Mesendoderm (in vitro differentiated cells): ENCODE measurements around the gene MSTO1.
"Not testable (repeated sequence)": the region's sequence is repeated elsewhere in the genome, so short reads cannot be mapped to it uniquely, and the experiment has no call there.

Experiments used
- DNase-seq: peaks from one replicate; pipeline ENCODE4 v3.0.0; 2013
- H2AK5ac ChIP-seq: 2 replicates; pipeline ENCODE4 v1.6.1; 2013; ENCODE audit warnings: low read length, inconsistent platforms
- H2BK120ac ChIP-seq: 2 replicates; pipeline ENCODE4 v1.6.1; 2013; ENCODE audit warnings: low read depth, mild to moderate bottlenecking, low read length, moderate library complexity, mixed read lengths
- H2BK15ac ChIP-seq: replicated peaks from 2 replicates; pipeline ENCODE4 v1.6.1; 2013; ENCODE audit warnings: low read depth, mild to moderate bottlenecking, moderate library complexity
- H2BK5ac ChIP-seq: 2 replicates; pipeline ENCODE4 v1.6.1; 2013; ENCODE audit warnings: low read length, inconsistent platforms
- H3K18ac ChIP-seq: 2 replicates; pipeline ENCODE4 v1.6.1; 2013; ENCODE audit warnings: mild to moderate bottlenecking, low read length, mixed read lengths
- H3K23ac ChIP-seq: one replicate; pipeline ENCODE4 v1.6.1; 2013; ENCODE audit warnings: low read length
- H3K27ac ChIP-seq: 2 replicates; pipeline ENCODE4 v1.5.1; 2013; ENCODE audit warnings: low read depth, mild to moderate bottlenecking, inconsistent platforms, low read length, moderate library complexity
- H3K27me3 ChIP-seq: 2 replicates; pipeline ENCODE4 v1.6.1; 2013; ENCODE audit warnings: low read length, control low read depth, mild to moderate bottlenecking, inconsistent platforms; ENCODE audit not compliant: insufficient read depth, poor library complexity
- H3K36me3 ChIP-seq: 2 replicates; pipeline ENCODE4 v1.6.1; 2013; ENCODE audit warnings: low read length, inconsistent platforms; ENCODE audit not compliant: control insufficient read depth, insufficient read depth
- H3K4ac ChIP-seq: one replicate; pipeline ENCODE4 v1.6.1; 2013; ENCODE audit warnings: low read depth, mild to moderate bottlenecking, low read length, moderate library complexity
- H3K4me1 ChIP-seq: 2 replicates; pipeline ENCODE4 v1.6.1; 2013; ENCODE audit warnings: low read depth, low read length, inconsistent platforms; ENCODE audit not compliant: control insufficient read depth
- H3K4me2 ChIP-seq: 2 replicates; pipeline ENCODE4 v1.6.1; 2013; ENCODE audit warnings: low read length
- H3K4me3 ChIP-seq: 2 replicates; pipeline ENCODE4 v1.5.1; 2013; ENCODE audit warnings: mild to moderate bottlenecking, low read length
- H3K56ac ChIP-seq: one replicate; pipeline ENCODE4 v1.6.1; 2013; ENCODE audit warnings: low read length
- H3K79me1 ChIP-seq: 2 replicates; pipeline ENCODE4 v1.6.1; 2013; ENCODE audit warnings: low read length, inconsistent platforms
- H3K79me2 ChIP-seq: 2 replicates; pipeline ENCODE4 v1.6.1; 2013; ENCODE audit warnings: mild to moderate bottlenecking, low read length; ENCODE audit not compliant: control insufficient read depth, insufficient read depth
- H3K9ac ChIP-seq: 2 replicates; pipeline ENCODE4 v1.6.1; 2013; ENCODE audit warnings: low read length, inconsistent platforms
- H4K5ac ChIP-seq: one replicate; pipeline ENCODE4 v1.6.1; 2013; ENCODE audit warnings: low read length
- H4K8ac ChIP-seq: one replicate; pipeline ENCODE4 v1.6.1; 2013; ENCODE audit warnings: low read depth, mild to moderate bottlenecking, control low read depth, low read length, moderate library complexity
- WGBS: extraction: QIAGEN DNeasy Blood & Tissue Kit; methylation state at CpG from one replicate; pipeline ENCODE4 v1.1.7; 2013; ENCODE audit warnings: low lambda C conversion rate, missing lambda C conversion rate; ENCODE audit not compliant: insufficient coverage; ENCODE audit errors: extremely low coverage; 5-methylcytosine and 5-hydroxymethylcytosine counted together

MSTO1 gene

DNA sequence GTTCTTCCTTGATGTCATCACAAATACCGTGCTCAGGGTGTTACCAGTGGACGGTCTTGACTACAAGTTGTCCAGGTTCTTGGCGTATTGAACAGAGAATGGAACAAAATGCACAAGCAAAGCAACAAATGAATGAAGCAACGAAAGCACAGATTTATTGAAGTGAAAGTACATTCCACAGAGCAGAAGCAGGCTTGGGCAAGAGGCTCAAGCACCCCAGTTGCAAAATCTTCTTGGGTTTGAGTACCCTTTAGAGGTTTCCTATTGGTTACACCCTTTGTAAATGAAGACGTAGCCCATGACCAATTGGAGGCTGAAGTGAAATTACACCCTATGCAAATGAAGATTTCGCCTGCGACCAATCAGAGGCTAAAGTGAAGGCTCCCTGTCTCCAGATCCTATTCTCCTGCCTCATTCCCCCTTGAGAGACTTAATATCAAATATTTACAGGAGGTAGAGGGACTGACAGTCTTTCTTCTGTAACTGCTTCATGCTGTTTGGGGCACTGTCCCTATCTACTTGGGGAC, 40.3 kb downstream of the MSTO1 start:
- H3K18ac ChIP-seq: no peak overlapping the region
- no CpG with 5 or more reads among the region's 7 CpGs for WGBS
- H2BK15ac ChIP-seq: no peak overlapping the region
- no peak overlapping the region for H3K4me3 ChIP-seq
- no peak overlapping the region for H2AK5ac ChIP-seq
- no peak overlapping the region for H2BK120ac ChIP-seq
- H3K4ac ChIP-seq: no peak overlapping the region
- no peaks in the 10 kb centered on the region for H3K79me2 ChIP-seq
- H3K23ac ChIP-seq: no peak overlapping the region
- no peak overlapping the region for H4K5ac ChIP-seq
- no peak overlapping the region for H2BK5ac ChIP-seq
- H3K27ac ChIP-seq: no peak overlapping the region
- no peak overlapping the region for H3K9ac ChIP-seq
- no peak overlapping the region for H3K4me2 ChIP-seq
- no peaks in the 10 kb centered on the region for H3K36me3 ChIP-seq
- no peaks in the 10 kb centered on the region for H3K27me3 ChIP-seq
- H3K4me1 ChIP-seq: no peaks in the 10 kb centered on the region
- no peak overlapping the region for H3K56ac ChIP-seq
- H4K8ac ChIP-seq: no peak overlapping the region
- H3K79me1 ChIP-seq: no peaks in the 10 kb centered on the region
- DNase-seq: no peak

GRCh38 chr1:155651861-155652661, 42.0 kb downstream of the MSTO1 start:
- peak; percentile 11 for DNase-seq
- no peak overlapping the region for H3K4me3 ChIP-seq
- H3K18ac ChIP-seq: no peak overlapping the region
- no peak overlapping the region for H3K56ac ChIP-seq
- H3K27me3 ChIP-seq: no peaks in the 10 kb centered on the region
- no peaks in the 10 kb centered on the region for H3K36me3 ChIP-seq
- H3K23ac ChIP-seq: no peak overlapping the region
- H3K4me2 ChIP-seq: no peak overlapping the region
- no peak overlapping the region for H2BK120ac ChIP-seq
- H3K79me1 ChIP-seq: no peaks in the 10 kb centered on the region
- no peak overlapping the region for H3K4ac ChIP-seq
- no peak overlapping the region for H2BK15ac ChIP-seq
- H3K4me1 ChIP-seq: no peaks in the 10 kb centered on the region
- no CpG with 5 or more reads among the region's 3 CpGs for WGBS
- H3K79me2 ChIP-seq: no peaks in the 10 kb centered on the region
- H3K27ac ChIP-seq: no peak overlapping the region
- no peak overlapping the region for H4K8ac ChIP-seq
- no peak overlapping the region for H2BK5ac ChIP-seq
- H2AK5ac ChIP-seq: no peak overlapping the region
- H3K9ac ChIP-seq: no peak overlapping the region
- H4K5ac ChIP-seq: no peak overlapping the region

DNA sequence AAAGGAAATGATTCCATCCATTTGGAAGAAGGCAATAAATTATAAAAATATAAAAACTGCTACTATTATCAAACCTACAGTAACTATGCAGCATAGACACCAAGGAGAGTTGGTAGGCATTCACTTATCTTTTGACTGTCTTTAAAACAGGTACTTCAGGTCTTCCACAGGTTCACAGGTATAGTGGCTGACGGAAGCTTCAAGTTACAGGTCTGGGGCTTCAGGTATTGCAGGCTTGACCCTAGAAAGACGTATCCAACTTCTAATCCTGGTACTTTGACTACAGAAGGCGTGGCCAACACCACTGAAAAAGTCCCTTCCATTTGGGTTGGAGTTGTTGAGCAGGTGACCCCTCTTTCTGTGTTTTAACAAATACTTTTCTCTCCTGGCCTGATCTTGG, 42.9 kb downstream of the MSTO1 start:
- no peak overlapping the region for H3K56ac ChIP-seq
- no peak overlapping the region for H4K5ac ChIP-seq
- no peak overlapping the region for H2AK5ac ChIP-seq
- H2BK15ac ChIP-seq: no peak overlapping the region
- H2BK120ac ChIP-seq: no peak overlapping the region
- no peak overlapping the region for H4K8ac ChIP-seq
- H3K4me2 ChIP-seq: no peak overlapping the region
- H2BK5ac ChIP-seq: no peak overlapping the region
- no peak for DNase-seq
- H3K4ac ChIP-seq: no peak overlapping the region
- H3K9ac ChIP-seq: no peak overlapping the region
- no CpG with 5 or more reads among the region's 3 CpGs for WGBS
- no peak overlapping the region for H3K4me3 ChIP-seq
- H3K27me3 ChIP-seq: no peaks in the 10 kb centered on the region
- no peaks in the 10 kb centered on the region for H3K36me3 ChIP-seq
- H3K18ac ChIP-seq: no peak overlapping the region
- H3K23ac ChIP-seq: no peak overlapping the region
- no peaks in the 10 kb centered on the region for H3K79me1 ChIP-seq
- no peak overlapping the region for H3K27ac ChIP-seq
- no peaks in the 10 kb centered on the region for H3K4me1 ChIP-seq
- no peaks in the 10 kb centered on the region for H3K79me2 ChIP-seq

GRCh38 chr1:155657463-155657862, 47.4 kb downstream of the MSTO1 start:
- no peak for DNase-seq
- Histone ChIP-seq H3K4me3 (no peak overlapping the region), H3K18ac (no peak overlapping the region), H2BK120ac (no peak overlapping the region), H3K27ac (no peak overlapping the region), H3K4me1 (no peaks in the 10 kb centered on the region), H2BK5ac (no peak overlapping the region), H3K79me2 (no peaks in the 10 kb centered on the region), H3K36me3 (peaks cover 3% of the 10 kb centered on the region), H3K79me1 (no peaks in the 10 kb centered on the region), H3K4ac (no peak overlapping the region), H3K56ac (no peak overlapping the region), H4K5ac (no peak overlapping the region), H3K23ac (no peak overlapping the region), H3K4me2 (no peak overlapping the region), H4K8ac (no peak overlapping the region), H2BK15ac (no peak overlapping the region), H3K27me3 (no peaks in the 10 kb centered on the region), H3K9ac (no peak overlapping the region), H2AK5ac (no peak overlapping the region)
- WGBS: no CpG with 5 or more reads among the region's 2 CpGs

GRCh38 chr1:155661239-155661638, 51.2 kb downstream of the MSTO1 start:
- H3K4me1 ChIP-seq, H3K27ac ChIP-seq, H3K4me3 ChIP-seq, H2BK5ac ChIP-seq, DNase-seq, H3K4me2 ChIP-seq, H2BK120ac ChIP-seq, H3K79me2 ChIP-seq, H3K18ac ChIP-seq, H4K8ac ChIP-seq, H3K36me3 ChIP-seq, H3K79me1 ChIP-seq, H3K27me3 ChIP-seq, H2AK5ac ChIP-seq, H3K4ac ChIP-seq, H3K56ac ChIP-seq, H4K5ac ChIP-seq, H3K23ac ChIP-seq, H2BK15ac ChIP-seq, H3K9ac ChIP-seq: not testable (repeated sequence)
- WGBS: no CpG with 5 or more reads among the region's 4 CpGs
